HG02571 (cell line): Measurements from ENCODE around the gene PHLPP1.
"Not testable (repeated sequence)": the region's sequence is repeated elsewhere in the genome, so short reads cannot be mapped to it uniquely, and the experiment has no call there.

Source experiments
- ATAC-seq: cut with Tn5 transposase; IDR thresholded peaks from one replicate; pipeline ENCODE4 v1.9.1; 2021; ENCODE audit warnings: mild to moderate bottlenecking, moderate library complexity; ENCODE audit not compliant: unreplicated experiment

Gene PHLPP1

DNA sequence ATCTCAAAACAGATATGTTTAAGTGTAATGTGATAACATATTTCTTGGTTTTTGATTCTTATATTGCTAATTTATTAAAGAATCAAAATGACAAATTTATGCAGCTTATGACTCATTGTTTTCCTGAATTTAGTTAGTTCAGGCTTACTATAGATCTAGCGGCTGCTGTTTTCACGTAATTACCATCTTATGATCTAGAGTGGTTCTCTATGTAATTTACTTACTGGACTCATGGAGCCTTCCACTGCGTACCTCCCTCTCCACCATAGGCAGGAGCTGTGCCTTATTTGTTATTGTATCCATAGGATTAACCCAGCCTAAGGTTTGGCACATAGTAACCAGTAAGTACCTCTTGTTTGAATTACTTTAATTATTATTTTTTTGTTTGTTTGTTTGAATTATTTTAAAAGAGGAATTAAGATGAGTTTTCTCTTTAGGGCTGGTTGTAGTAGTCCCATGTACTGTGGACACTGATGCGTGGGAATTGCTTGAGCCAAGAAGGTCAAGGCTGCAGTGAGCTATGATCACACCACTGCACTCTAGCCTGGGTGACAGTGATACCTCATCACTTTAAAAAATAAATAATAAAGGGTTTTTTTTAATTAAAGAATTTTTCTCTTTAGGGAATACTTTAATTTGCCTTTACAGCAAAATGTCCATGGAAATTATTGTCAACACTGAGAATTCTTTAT is 165.5 kb downstream of the PHLPP1 start:
- no peak for ATAC-seq

DNA sequence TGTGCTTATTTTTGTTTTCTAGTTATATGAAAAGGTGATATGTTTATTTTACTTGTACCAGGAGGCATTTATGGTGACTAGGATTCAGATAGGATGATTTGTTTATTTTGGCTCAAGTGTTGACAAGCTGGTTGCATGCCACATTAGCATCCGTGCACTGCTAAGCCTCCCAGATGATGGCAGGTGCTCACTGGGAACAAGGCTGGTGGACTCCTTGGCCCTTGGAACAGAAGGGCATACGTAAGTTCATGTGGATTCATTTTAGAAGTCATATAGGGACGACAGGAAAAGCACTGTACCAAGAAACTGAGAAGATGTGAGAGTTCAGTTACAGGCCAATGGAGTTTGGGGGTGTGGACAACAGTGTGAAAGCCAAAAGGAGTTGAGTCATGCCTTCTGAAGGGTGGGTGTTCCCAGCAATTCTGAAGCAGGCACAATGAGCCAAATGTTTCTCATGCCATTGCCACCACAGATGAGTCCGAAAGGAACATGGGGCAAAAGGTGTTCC is 166.2 kb downstream of the PHLPP1 start:
- no peak for ATAC-seq

DNA sequence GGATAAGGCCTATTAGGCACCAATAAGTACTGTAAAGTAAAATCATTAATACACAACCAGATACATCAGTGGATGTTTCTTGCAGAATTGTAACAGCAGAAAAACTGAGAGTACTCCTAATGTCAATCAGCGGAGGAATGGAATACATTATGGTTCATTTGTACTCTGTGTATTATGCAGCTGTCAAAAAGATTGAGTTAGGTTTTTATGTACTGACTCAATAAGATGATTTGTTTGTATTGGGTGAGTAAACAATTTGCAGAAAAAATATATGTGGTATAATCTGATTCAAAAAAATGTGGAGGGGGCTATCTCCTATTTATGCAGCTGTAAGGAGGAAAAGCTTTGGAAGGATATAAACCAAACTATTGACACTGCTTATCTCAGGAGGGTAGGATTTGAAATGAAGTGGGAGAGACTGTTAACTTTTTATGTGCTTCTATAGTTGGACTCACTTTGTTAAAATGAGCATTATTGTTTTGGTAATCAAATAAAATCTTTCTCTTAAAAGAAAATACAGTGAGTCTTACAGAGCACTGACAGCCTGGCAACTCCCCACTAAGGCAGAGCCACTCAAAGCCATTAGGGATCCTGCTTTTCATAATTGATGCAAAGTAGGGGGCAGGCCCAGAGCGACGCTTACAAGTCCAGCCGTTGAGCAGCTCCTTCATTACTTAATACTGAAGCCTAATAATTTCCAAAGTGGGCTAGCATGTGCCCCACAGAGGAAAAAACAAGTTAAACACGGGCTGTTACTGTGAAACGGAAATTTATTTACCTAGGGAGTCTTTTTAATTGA is 168.8 kb downstream of the PHLPP1 start:
- no peak for ATAC-seq

DNA sequence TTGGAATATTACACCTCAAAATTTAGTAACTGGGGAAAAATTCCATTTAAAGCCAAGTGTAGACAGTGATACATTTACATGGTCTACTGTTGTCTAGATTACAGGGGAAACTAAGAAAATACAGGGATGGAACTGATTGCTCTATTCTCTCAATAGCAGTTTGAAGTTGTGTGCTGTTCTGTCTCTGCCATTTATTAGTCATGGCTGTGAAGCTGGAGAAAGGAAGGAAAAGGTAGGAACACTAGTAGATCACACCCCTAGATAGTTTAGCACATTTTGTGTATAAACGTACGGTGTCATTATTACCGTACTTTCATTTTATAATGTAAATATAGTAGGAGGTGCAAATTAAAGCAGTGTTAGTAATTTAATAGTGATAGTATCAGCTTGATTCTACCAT is 170.5 kb downstream of the PHLPP1 start:
- ATAC-seq, result no peak

DNA sequence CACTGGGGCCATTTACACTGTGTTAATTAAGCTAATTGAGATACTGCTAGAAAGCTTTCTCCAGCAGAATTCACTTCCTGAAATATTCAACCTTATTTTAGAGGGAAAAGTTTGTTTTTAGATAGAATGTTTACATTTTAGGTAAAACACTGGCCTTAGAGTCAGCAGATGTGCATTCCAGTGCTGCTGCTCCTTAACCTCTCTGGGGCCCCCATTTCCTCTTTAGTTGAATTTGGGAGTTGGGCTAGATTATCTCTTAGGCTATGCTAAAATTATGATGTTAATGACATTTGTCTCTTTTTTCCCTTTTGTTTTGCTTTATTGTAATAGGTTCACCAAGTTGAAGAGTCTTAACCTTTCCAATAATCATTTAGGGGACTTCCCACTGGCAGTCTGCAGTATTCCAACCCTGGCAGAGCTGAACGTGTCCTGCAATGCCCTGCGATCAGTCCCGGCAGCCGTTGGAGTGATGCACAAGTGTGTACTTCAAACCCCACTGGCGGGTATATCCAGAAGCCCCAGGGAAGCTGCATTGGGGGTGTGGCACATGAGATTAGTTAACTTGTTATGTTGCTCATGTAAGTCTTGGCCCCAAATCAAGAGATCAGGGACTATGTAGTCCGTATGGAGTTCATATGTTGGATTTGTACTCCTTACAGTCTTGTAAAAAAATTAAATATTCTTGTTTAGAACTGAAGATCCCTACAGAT is 179.5 kb downstream of the PHLPP1 start:
- ATAC-seq, result no peak

DNA sequence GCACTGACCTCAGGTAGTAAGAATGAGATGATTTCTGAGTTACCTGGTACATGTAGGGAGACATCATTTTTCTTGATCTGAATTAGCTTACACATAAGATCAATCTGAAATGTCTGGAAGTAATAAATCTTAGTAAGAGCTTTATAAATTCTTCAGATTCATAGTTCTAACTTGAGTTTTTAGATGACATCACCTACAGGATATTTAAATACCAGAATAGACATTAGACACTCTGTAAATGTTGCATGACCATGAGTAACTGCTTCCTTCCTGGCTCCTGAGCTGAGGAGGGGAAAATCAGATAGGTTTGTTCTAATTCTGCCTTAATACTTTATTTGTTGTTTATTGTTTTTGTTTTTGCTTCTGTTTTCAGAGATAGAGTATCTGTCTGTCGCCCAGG is 181.8 kb downstream of the PHLPP1 start:
- no peak for ATAC-seq

DNA sequence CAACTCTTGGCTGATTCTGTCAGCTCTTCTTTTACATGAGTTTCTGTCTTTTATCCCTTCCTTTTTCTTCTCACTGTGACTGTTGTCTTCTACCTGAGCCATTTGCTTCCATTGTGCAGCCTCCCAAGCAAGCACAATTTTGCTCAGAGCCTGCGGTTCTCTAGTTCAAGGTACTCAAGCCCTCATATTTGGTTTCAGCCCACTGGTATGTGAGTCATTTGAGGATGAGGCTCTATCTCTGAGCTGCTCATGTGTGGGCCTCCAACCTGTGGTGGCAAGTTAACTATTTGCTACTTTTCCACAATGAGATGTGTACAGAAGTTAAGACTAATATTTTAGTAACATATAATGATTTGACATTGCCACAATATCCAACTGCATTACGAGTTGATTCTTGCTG is 183.0 kb downstream of the PHLPP1 start:
- ATAC-seq, result no peak

DNA sequence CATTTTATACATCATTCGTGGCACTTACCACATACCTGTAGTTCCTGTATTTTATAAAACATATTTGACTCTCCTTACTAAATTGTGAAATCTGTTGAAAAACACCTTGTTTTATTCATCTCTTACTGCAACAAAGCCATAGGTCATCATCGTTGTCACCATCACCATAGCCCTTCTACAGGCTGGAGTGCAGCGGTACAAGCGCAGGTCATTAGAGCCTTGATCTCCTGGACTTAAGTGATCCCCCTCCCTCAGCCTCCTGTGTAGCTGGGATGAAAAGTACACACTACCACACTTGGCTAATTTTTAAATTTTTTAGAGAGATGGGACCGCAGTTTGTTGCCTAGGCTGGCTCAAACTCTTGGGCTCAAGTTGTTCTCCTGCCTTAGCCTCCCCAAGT is 184.2 kb downstream of the PHLPP1 start:
- ATAC-seq, result no peak

DNA sequence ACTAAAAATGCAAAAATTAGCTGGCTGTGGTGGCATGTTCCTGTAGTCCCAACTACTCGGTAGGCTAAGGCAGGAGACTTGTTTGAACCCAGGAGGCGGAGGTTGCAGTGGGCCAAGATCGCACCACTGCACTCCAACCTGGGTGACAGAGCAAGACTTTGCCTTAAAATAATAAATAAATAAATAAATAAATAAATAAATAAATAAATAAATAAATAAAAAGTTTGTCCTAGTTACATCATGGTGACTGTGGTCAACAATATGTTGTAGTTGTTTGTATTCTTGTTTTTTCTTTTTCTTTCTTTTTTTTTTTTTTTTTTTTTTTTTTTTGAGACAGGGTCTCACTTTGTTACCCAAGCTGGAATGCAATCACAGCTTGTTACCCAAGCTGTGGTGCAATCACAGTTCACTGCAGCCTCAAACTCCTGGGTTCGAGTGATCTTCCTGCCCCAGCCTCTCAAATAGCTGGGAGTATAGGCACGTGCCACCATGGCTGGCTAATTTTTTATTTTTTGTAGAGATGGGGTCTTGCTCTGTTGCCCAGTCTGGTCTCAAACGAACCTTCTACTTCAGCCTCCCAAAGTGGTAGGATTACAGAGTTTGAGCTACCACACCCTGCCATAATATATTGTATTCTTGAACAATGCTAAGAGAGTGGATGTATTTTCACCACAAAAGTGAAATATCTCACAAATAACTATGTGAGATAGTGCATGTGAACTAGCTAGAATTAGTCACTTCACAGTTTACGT is 185.0 kb downstream of the PHLPP1 start:
- no peak for ATAC-seq

DNA sequence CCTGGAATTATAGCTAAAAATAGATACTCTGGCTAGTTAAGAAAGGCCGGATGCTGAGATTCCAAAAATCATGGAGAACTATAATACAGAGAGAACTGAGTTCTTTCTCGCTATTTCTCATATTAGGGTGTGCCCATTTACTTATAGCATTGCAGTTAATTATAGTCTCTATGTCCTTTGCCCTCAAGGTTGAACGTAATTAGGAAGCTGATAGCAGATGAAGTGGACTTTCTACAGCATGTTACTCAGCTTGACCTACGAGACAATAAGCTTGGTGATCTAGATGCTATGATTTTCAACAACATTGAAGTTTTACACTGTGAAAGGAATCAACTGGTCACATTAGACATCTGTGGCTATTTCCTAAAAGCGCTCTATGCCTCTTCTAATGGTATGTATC is 187.4 kb downstream of the PHLPP1 start:
- ATAC-seq, result no peak

DNA sequence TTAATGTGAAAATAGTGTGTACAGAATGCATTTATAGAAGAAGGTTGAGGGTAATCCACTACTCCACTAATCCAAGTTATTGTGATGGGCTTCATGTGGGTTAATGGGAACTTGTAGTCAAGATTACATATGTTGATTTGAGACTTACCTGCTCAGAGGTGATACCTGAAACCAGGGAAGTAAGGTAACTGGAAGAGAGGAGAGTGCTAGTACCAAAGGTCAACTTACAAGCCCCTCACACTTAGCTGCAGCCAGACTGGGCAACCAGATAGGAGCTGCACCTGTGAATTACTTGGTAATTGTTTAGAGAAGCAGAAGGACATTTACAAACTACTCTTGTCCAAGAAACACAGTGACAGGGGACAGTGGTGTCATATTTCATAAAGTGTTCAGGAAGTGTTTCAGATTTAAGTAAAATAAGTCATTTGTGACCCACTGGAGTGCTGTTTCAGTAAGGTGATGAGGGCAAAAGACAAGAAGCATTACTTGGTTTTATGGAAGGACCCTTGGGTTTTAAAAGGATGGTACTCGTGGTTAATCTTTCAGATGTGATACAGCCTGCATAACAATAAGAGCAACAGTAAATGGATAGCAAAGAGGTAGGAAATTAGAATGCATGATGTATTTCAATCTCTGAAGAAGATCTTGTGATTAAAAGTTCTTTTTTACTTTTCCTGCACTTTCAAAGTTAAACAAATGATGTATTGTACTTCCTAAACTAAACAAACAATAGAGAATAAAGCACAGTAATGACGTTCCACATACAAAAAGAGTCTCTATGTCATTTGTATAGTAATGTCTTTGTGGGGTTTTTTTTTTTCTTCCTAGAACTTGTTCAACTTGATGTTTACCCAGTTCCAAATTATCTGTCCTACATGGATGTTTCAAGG is 189.3 kb downstream of the PHLPP1 start:
- no peak for ATAC-seq

DNA sequence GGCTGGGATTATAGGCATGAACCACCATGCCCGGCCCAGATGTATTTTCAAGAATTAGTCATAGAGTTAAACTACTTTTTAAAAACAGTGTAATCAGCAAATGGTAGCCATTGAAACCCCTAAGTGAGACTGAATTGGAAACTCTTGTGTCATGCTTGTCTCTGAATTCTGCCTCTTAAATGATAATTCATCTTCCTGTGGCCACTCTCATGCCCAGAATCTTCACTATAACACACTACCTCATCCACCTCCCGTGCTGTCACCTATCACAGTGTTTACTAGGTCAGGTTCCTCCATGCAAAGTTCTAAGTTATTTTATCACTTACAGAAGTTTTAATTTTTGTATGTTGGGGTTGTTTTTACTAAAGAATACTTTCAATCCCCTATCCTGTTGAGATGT is 197.5 kb downstream of the PHLPP1 start:
- no peak for ATAC-seq

DNA sequence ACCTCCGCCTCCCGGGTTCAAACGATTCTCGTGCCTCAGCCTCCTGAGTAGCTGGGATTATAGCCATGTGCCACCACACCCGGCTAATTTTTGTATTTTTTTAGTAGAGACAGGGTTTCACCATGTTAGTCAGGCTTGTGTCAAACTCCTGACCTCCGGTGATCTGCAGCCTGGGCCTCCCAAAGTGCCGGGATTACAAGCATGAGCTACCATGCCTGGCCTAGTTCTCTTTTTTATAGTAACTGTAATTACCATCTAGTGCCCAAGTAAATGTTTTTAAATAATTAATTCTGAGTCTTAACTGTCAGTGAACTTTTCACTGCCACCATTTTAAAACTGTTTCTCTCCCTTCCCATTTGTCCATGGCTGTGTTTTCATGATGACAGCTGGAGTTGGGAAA is 198.5 kb downstream of the PHLPP1 start:
- ATAC-seq, result not testable (repeated sequence)

DNA sequence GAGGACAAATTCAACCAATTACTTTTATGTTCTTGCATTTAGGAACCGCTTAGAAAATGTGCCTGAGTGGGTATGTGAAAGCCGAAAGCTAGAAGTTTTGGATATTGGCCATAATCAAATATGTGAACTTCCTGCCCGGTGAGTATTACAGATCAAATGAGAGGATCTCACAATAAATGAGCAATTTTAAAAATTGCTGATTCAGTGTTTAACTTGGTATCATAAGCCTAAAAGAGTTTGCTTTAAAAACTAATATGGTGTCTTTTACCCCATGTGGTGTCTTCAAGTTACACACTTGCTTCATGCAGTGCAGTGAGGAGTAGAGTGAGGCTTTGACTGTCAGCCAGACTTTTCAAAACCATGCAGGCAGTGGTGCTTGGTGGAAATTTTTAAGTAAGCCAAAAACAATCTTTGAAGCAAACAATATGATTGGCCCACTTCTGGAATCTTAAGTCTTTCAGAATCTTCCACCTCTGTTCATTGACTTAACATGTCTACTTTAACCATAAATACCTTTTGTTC is 199.6 kb downstream of the PHLPP1 start:
- ATAC-seq, result no peak

DNA sequence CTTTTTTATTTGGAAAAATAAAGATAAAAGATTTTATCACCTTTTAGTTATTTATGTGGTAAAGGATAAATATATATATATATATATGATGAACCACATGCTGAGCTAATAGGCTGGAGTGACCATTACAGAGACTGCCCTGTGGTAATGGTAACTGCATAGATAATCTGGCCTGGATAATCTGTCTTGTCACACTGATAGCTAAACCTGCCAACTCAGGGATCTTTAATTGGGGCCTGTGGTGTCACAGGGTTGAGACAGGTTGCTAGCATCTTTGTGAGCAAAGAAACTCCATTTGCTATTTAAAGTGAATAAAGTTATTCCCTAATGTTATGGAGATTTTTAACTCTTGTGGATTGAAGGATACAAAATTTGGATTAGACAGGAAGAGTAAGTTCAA is 203.0 kb downstream of the PHLPP1 start:
- ATAC-seq, result no peak

DNA sequence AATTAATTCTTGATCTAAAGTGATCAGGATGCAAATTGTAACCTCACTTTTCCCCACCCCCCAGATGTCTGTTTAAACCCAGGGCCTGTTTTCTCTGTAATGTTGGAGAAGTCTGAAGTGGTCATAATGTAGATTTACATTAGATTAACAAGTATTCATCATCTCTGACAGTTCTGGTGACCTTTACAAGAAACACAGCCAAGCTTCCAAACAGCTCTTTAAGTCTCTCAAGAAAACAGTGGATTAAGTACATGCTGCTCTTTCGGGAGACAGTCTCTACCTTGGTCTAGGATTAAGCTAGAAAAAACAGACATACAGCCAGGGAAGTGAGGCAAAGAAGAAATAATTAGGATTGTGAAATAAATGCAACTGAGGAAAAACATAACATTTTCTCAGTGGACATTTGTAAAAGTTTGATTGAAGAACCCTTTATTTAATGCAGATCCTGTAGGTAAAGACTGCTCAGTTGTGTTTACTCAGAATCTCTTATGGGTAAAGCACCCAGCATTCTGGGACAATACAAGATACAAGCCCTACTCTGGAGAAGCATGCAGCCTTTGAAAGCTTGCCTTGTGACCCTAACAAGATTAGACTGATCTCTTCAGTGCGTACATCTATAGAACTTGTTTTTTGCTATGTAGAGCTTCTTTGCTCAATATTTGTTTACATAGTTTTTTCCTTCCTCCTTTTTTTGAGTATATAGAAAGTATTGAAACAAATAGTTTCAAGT is 203.9 kb downstream of the PHLPP1 start:
- no peak for ATAC-seq

DNA sequence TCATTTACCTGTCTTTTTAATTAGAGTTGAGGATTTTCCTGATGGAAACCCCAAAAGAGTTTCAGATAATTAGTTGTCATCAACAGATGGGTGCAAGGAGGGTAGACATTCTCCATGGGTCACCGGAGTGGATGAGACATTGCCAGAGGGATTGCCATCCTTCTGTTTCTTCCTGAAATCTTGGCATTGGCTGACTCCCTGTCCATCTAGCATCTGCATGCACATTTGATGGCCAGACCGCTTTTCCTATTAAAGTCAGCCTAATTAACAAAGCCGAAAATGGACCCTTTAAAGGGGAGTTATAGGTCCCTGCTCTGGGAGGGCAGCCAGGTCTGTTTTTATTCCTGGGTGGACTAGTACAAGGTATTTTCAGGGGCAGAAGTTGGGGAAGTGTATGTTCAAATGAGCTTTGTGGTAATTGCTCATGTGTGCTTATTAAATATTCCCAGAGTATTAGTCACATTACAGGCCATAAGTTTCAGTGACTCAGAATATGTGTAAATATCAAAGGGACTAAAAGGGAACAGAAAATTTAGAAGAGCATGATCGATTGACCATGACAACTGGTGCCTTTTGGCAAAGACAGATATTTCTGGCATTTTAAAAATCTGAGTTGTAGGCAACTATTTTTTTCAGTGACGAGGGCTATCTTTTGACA is 209.8 kb downstream of the PHLPP1 start:
- no peak for ATAC-seq

DNA sequence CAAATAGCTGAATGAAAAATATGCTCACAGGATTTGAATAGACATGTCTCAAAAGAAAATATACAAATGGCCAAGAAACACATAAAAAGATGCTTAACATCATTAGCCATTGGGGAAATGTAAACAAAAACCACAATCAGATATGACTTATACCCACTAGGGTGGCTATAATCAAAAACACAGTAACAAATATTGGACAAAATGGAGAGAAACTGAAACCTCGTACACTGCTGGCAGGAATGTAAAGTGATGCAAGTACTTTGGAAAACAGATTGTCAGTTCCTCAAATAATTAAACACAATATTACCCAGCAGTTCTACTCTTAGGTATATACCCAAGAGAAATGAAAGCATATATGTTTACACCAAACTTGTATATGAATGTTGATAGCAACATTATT is 213.0 kb downstream of the PHLPP1 start:
- ATAC-seq, result no peak
